Kasumi-1 (cell line): ENCODE measurements around the gene CSRNP2.
A peak's percentile ranks its signal among the peaks of the same experiment; 100 is the strongest.
"Not testable (repeated sequence)": the region's sequence is repeated elsewhere in the genome, so short reads cannot be mapped to it uniquely, and the experiment has no call there.

ENCODE experiments used
- DNase-seq, 2 experiments: peaks; one replicate each; lab custom pipeline; 2025; lab: John Stamatoyannopoulos, UW

CSRNP2 gene, protein sequence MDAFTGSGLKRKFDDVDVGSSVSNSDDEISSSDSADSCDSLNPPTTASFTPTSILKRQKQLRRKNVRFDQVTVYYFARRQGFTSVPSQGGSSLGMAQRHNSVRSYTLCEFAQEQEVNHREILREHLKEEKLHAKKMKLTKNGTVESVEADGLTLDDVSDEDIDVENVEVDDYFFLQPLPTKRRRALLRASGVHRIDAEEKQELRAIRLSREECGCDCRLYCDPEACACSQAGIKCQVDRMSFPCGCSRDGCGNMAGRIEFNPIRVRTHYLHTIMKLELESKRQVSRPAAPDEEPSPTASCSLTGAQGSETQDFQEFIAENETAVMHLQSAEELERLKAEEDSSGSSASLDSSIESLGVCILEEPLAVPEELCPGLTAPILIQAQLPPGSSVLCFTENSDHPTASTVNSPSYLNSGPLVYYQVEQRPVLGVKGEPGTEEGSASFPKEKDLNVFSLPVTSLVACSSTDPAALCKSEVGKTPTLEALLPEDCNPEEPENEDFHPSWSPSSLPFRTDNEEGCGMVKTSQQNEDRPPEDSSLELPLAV

DNA sequence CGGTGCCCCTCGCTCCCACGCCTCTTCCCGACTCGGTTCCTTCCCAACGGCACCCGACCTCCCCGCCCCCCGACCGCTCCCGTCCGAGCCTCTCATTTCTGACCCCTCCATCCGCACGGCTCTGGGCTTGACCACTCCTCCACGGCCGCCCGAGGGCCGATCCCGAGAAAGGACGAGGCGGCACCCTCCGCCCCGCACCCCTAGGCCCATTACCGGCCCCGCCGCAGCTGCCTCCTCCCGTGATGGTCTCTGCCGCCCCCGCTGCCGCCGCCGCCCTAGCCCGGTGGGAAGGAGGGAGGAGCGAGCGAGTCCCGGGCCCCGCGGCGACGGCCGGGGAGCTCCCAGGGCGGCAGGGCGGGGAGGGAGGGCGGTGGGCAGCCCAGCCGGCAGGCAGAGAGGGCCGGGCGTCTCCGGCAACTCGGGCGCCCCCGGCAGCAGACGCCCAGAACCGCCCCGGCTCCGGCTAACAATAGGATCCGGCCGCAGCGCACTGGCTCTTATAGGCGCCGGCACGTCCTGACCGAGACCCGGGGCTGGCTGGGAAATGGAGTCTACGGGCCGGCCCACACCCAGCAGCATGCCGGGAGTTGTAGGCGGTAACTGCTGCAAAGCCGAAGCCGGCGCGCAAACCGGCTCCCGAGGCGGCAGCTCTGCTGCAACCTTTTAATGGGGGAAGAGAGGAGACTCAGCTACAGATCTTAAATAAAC, at the start of gene CSRNP2:
Gene CSRNP2, minus strand, starts transcription at position 471 of the 708 bp plus-strand sequence. CDS start 7,035 bp downstream, outside the sequence.
- peak; percentile 94 for DNase-seq

DNA sequence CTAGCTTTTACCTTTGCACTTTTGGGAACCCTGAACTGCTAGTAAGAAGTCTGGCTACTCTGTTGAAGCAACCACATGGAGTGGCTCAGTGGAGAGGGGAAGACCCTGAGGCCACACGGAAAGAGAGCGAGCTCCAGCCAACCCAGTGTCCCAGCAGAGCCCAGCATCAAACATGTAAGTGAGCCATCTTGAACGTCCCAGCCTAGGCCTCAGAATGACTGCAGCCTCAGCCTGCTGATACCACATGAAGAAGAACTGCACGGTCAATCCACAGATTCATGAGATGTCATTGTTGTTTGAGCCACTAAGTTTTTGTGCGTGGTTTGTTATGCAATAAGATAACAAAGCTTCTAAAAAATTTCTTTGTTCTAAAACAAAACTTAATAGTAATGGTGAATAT, 49.3 kb upstream of the CSRNP2 start:
- DNase-seq: no peak

DNA sequence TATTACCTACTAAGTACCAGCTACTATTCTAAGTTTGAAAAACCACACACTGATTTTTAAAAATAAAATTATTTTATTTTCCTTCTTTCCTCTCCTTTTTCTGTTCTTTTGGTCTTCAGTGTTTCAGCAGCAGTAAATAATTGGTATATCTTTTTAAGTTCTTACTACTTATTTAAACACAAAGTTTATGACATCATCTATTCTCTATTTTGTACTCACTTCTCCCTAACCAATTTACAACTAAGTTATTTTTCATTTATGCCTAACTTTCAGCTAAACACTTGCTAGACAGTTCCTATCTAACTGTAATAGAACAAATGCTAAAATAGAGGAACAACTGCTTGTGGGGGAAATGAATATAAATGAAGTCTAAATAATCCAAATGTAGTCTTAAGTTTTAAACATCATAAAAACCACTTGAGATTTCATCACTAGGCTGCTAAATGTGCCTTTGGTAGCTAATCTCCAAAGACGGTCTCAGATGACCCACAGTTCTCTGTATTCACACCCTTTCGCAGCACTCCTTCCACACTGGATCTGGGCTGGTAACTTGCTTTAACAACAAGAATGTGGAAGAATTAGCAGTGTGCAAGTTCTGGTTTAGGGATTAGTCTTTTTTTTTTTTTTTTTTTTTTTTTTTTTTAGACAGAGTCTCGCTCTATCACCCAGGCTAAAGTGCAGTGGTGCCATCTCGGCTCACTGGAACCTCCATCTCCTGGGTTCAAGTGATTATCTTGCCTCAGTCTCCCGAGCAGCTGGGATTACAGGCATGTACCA, 48.5 kb upstream of the CSRNP2 start:
- DNase-seq: peak in 1 of 2 experiments; percentile 11

DNA sequence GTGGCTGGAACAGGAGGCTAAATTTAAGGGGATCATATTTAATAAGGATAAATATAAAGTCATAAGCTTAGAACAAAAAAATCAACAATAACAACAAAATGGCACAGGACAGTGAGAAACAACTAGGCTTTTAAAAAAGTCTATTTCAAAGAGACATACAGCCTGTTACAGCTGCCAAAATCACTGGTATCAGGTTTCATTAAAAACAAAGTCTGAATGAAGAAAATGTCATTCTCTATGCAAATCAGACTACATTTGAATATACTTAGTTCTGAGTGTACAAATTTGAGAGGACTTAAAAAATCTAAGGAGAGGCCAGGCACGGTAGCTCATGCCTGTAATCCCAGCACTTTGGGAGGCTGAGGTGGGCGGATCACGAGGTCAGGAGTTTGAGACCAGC, 45.5 kb upstream of the CSRNP2 start:
- no peak for DNase-seq

DNA sequence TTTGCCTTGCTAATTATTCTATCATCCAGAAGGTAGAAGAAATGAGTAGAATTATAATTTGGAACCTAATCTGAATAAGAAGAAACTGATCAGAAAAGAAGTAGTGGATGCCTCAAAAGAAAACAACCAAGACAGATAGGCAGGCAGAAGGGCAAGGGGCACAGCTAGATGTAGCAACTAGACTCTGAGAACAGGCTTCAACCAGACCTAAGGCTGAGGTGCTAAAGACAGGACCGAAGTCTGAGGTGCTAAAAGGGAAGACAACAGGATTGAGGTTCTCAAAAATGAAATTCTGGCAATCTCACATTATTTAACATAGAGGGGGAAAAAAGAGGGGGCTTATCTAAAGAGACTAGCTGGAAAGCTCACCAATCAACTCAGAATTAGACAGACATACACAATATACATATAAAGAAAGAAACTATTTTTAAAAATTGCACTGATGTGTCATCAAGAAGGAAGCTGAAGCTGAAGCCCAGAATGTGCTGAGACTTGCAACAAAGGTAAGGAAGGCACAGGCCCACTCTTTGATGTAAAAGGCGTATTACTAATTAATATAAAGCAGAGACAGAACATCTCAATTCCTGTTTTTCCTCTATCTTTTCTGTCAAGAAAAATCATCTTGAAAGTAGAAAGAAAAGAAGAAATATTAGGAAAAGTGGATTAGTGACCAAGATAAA, 43.8 kb upstream of the CSRNP2 start:
- no peak for DNase-seq

DNA sequence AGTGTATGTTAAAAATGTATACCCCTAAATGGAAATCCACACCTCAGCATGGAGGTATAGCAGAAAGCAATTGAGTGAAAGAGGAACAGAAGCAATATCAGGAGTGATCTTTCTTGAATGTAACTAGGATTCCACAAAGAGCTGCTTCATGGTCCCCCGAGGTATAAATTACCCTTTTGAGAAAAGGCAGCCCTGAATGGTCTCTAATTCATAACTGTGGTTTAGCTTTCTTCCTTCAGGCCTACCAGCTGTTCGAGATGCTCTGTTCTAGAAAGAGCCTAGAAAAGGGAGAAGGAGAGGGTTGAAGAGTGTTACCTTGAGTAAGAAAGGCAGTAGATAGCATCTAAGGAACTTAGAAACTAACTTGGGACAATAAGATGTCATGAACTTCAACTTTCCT, 42.9 kb upstream of the CSRNP2 start:
- no peak for DNase-seq

DNA sequence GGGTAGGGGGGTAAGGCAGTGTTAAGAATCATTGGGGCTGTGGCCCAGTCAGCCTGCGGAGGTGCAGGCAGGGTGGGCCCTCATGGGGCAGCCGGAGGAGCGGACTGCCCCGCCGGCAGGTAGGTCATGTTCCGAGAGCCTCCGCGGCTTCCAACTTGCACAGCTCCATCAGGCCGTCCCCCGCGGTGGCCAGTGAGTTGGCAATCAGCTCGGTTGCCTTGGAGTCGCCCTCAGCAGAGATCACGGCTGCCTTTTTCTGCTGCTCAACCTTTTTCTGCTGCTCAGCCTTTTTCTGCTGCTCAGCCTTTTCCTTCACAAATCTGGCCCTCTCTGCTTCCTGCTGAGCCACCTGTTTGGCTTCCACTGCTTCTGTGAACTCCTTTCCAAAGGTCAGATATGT, 41.1 kb upstream of the CSRNP2 start:
- DNase-seq: no peak

DNA sequence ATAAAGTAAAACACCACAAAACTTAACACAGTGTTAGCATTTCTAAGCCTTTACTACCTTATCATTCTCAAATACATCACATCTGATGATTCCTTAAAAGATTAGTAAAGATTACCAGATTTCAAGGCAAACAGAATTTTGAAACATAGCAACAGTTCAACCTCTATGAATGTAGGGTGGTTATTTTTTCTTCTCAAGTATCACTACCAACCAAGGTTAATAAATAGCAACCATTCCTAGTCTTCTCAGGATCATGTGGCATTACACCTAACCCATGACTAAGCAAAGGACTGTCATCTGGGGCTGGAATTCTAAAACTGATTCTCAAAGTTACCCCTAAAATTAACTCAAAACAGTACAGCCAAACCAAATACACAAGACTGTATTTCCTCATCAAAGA, 39.4 kb upstream of the CSRNP2 start:
- DNase-seq: no peak

DNA sequence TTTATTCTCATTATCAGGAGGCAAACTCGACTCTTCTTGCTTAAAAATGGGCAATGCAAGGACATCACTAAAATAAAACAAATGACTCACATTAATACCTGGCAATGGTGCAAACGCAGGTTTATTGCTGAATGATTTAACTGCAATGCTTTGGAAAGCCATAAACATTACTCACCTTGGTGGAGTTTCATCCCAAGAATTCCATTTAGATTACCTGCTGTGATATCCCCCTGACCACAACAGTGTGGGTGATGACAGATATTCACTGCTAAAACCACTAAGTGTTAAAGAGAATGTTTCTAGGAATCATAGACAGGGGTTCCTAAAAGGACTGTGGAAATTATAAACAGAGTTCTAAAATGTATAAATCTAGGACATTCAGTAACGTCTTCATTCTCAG, 35.3 kb upstream of the CSRNP2 start:
- no peak for DNase-seq

DNA sequence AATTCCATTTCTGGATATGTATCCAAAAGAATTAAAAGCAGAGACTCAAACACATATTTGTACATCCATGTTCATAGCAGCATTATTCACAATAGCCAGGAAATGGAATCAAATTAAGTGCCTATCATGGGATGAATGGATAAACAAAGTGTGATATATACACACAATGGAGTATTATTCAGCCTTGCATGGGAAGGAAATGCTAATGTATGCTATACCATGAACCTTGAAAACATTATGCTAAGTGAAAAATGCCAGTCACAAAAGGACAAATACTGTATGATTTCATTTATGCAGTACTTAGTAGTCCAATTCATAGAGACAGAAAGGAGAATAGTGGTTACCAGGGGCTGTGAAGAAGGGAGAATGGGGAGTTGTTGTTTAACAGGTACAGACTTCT, 32.1 kb upstream of the CSRNP2 start:
- no peak for DNase-seq

DNA sequence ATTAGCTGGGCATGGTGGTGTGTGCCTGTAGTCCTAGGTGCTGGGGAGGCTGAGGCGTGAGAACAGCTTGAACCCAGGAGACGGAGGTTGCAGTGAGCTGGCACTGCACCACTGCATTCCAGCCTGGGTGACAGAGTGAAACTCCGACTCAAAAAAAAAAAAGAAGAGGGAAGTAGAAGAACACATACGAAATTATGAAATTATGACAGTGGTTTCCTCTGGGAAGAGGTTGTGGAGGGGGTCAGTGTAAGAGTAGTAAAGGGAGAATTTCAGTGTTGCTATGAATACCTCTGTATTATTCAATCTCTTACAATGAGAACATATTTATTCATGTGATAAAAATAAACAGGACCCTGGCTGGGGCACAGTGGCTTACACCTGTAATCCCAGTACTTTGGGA, 24.7 kb upstream of the CSRNP2 start:
- DNase-seq: peak; percentile 17 to 18

DNA sequence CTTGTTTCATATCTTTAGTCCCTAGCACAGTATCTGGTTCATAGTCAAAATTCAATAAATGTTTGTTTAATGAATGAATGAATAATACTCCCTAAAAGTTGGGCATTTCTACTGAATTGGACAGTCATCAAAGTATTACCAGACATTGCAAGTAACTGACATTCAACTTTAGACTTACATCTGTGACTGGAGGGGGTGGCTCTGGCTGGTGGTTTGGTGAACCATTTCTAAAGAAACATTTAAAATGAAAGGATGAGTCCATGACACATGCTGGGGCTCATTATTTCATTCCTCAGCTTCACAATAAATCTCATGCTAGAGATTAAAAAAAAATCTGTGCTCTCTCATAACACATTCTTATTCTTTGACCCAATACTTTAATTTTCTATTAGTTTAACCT, 20.6 kb upstream of the CSRNP2 start:
- no peak for DNase-seq

DNA sequence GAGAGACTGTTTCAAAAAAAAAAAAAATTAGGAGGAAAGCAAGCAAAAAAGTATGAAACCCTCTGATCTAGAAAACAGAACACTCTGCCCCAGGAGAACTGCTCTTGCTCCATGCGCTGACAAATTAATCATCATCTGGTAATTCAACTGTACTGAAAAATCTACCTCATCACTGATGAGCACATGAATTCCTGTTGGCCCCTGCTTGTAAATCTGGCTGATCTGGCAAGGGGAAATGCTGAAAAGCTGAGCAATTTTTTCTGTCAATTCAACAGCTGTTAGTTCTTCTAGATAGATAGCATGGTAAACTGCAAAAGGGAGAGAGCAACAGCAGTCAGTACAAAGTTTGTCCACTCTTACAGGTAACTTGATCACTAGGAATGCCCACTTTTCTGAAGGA, 15.2 kb upstream of the CSRNP2 start:
- no peak for DNase-seq

DNA sequence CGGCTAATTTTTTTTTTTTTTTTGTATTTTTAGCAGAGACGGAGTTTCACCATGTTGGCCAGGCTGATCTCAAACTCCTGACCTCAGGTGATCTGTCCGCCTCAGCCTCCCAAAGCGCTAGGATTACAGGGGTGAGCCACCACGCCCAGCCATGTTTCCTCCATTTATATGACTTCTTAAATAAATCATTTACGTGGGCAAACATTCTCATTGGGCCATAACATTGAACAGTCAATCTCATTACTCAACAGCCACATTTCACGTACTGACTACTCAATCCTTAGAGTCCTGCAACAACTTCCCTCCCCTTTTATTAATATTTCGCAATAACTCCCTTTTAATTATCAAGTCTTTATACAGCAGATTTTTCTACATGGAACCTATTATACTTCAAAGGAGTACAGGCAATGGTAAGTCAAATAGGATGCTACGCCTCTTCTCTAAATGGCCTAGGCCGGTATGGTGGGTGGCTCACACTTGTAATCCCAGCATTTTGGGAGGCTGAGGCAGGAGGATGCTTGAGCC, 7.4 kb upstream of the CSRNP2 start:
- DNase-seq: no peak

DNA sequence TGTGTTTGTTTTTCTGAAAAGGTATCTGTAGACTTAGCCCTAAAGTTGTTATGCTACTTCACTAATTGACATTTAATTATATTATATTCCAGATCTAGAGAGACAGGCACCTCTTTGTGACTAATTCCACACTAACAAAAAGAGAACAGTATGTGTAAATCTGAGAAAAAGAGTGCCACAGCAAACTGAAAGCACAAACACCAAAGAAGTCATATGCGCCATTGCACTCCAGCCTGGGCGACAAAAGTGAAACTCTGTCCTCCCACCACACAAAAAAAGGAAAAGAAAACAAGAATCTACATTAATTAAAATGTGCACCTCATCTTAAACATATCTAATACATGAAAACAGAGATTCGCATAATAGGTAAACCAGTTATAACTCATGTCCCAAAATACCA, 4.4 kb upstream of the CSRNP2 start:
- DNase-seq: no peak

DNA sequence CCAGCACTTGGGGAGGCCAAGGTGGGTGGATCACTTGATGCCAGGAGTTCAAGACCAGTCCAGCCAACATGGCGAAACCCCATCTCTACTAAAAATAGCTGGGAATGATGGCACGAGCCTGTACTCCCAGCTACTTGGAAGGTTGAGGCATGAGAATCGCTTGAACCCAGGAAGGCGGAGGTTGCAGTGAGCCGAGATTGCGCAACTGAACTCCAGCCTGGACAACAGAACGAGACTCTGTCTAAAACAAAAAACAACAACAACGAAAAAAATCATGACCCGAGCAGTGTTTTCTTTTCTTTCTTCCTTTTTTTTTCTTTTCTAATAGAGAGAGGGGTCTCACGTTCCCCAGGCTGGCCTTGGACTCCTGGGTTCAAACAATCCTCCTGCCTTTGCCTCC, 3.5 kb upstream of the CSRNP2 start:
- DNase-seq: no peak

DNA sequence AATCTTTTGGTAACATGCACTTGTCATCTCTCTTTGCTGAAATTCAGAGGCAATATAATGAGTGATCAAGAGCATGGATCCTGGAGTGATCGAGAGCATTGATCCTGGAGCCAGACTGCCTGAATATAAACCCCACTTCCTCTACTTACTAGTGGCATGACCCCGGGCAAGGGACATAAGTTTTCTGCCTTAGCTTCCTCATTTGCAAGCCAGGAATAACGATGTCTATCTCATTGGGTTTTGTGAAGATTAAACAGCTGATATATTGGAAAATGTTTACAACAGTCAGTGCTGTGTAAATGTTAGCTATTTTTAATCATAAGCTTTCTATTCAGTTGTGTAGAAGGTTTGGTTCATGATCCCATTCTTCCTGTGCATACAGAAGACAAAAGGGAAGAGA, 2.4 kb upstream of the CSRNP2 start:
- DNase-seq: peak; percentile 46

DNA sequence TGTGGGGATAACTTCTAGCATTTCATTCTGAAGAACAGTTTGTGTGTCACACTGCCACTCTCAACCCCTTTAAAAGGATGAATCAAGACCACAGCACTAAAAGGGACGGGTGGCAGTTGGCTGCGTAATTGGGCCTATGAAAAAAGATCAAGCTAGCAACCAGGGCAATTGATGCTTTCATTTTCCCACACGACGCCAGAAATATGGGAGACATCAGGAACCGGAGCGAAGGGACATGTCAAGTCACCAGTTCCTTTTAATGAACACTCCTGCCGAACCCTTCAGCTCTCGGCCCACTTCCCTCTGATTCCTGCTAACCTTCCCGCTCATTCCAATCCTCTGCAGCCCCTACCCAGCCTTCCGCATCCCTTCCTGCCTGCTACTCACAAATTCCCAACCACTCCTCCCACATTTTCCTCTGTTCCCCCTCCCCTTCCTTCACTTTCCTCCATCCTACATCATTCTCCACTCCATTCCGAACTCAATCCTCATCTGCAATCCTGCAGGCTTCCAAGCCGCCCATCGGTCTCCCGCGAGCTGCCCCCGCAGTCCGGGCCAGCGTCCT, 753 bp downstream of the CSRNP2 start:
- no peak for DNase-seq

DNA sequence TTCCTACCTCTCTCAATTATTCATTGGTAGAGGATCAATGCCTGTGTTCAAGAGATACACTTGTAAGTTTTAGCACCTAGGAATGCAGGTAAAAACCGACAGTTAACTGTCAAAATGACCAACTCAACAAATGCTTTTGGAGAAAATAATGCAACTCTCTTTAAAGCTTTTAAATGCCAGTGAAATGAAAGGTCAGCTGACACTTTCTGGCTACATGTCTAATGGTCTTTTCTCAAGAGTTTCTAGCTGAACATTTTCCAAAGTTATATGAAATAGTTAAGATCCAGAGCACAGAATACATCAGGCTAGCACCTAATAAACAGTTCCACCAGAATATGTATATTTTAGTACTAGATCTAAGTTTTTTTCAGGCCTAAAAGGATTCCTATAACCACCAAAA, 2.0 kb downstream of the CSRNP2 start:
- DNase-seq: no peak

DNA sequence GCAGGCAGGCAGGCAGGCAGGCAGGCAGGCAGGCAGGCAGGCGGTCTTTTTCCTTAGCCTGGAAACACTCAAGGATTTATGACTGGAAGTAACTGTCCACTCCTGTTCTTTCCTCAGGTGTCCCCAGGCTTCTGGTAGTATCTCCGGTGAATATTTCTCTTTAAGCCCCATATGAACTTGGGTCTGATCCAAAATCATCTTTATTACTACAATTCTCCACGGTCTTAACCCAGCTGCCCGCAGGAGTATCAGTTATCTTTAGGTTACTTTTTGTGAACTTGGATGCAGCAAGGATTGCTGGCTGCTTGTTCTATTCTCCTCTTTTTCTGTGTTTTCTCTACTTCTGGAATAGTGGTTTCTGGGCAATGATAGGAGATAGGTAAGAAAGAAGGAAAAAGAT, 3.3 kb downstream of the CSRNP2 start:
- DNase-seq: no peak

DNA sequence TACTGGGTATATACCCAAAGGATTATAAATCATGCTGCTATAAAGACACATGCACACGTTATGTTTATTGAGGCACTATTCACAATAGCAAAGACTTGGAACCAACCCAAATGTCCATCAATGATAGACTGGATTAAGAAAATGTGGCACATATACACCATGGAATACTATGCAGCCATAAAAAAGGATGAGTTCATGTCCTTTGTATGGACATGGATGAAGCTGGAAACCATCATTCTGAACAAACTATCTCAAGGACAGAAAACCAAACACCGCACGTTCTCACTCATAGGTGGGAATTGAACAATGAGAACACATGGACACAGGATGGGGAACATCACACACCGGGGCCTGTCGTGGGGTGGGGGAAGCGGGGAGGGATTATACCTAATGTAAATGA, 4.5 kb downstream of the CSRNP2 start:
- not testable (repeated sequence) for DNase-seq
